OCI-LY7 (cell line): ENCODE measurements around the gene DNHD1. TPM values are rescaled to one million over a fixed set of nuclear protein-coding genes. Genes with fewer than 3 reads are reported as not detected.
A peak's percentile ranks its signal among the peaks of the same experiment; 100 is the strongest.

Experiments
- Bru-seq: library from RNA; stranded (reverse); fragments of 400-500 nt; gene quantifications from one replicate; lab custom pipeline; 2021; lab: Mats Ljungman, UMichigan
- BruChase-seq, 2 experiments: library from RNA; stranded (reverse); fragments of 400-500 nt; gene quantifications; one replicate each; lab custom pipeline; 2021; lab: Mats Ljungman, UMichigan
- BruUV-seq: library from RNA; stranded (reverse); fragments of 400-500 nt; replicated peaks from 2 replicates; lab custom pipeline; 2021; lab: Mats Ljungman, UMichigan
- CTCF ChIA-PET: fragments of 300-600 bp; sonication (Branson Sonifier 250); formaldehyde crosslinking; loops from one replicate; lab custom pipeline; 2022; ENCODE audit warnings: antibody characterized with exemption; ENCODE audit not compliant: unreplicated experiment; lab: Charles Lee
- POLR2A ChIA-PET: fragments of 300-600 bp; sonication (Branson Sonifier 250); formaldehyde crosslinking; loops from one replicate; lab custom pipeline; 2022; ENCODE audit warnings: antibody characterized with exemption; lab: Charles Lee
- DNase-seq: peaks from one replicate; pipeline ENCODE4 v3.0.0-alpha.2; 2015; ENCODE audit warnings: low spot score
- H2AFZ ChIP-seq: fragments of 200-600 bp; sonication (generic), shearing (Covaris generic); 2 replicates; pipeline ENCODE4 v1.6.1; 2014; ENCODE audit warnings: mild to moderate bottlenecking, antibody characterized with exemption, low read length, moderate library complexity
- H3K27ac ChIP-seq: fragments of 200-600 bp; sonication (generic); 2 replicates; pipeline ENCODE4 v1.5.1; 2014; ENCODE audit warnings: mixed run types, low read depth, mild to moderate bottlenecking, moderate library complexity, low read length, inconsistent platforms; ENCODE audit not compliant: poor library complexity, severe bottlenecking
- H3K36me3 ChIP-seq: fragments of 200-600 bp; sonication (generic); 2 replicates; pipeline ENCODE4 v1.6.1; 2014; ENCODE audit warnings: mild to moderate bottlenecking, antibody characterized with exemption, low read length, moderate library complexity, mixed read lengths; ENCODE audit not compliant: insufficient read depth
- H3K4me1 ChIP-seq: fragments of 200-600 bp; sonication (generic); 2 replicates; pipeline ENCODE4 v1.5.1; 2014; ENCODE audit warnings: mild to moderate bottlenecking, low read length; ENCODE audit not compliant: insufficient read depth, poor library complexity, severe bottlenecking
- H3K4me2 ChIP-seq: fragments of 200-600 bp; sonication (generic); 2 replicates; pipeline ENCODE4 v1.6.1; 2014; ENCODE audit warnings: mild to moderate bottlenecking, low read length
- H3K4me3 ChIP-seq: fragments of 200-600 bp; sonication (generic); 2 replicates; pipeline ENCODE4 v1.5.1; 2014; ENCODE audit warnings: mild to moderate bottlenecking, low read depth, low read length; ENCODE audit not compliant: poor library complexity, severe bottlenecking
- H3K79me2 ChIP-seq: fragments of 200-600 bp; sonication (generic); 2 replicates; pipeline ENCODE4 v1.6.1; 2016; ENCODE audit warnings: low read depth, mild to moderate bottlenecking, low read length, moderate library complexity, mixed read lengths; ENCODE audit not compliant: insufficient read depth
- H3K9me2 ChIP-seq: fragments of 200-600 bp; sonication (generic); 2 replicates; pipeline ENCODE4 v1.6.1; 2016; ENCODE audit warnings: mild to moderate bottlenecking, low read length, mixed read lengths; ENCODE audit not compliant: insufficient read depth
- H3K9me3 ChIP-seq: fragments of 200-600 bp; sonication (generic); 2 replicates; pipeline ENCODE4 v1.6.1; 2014; ENCODE audit warnings: mild to moderate bottlenecking, mixed run types, low read length, mixed read lengths
- H4K20me1 ChIP-seq: fragments of 200-600 bp; sonication (generic); 2 replicates; pipeline ENCODE4 v1.6.1; 2014; ENCODE audit warnings: mild to moderate bottlenecking, antibody characterized with exemption, low read length, moderate library complexity, mixed read lengths; ENCODE audit not compliant: insufficient read depth
- CTCF ChIP-seq: fragments of 200-600 bp; sonication (generic); conservative IDR thresholded peaks from 2 replicates; pipeline ENCODE4 v1.5.1; 2014; ENCODE audit warnings: mild to moderate bottlenecking, antibody characterized with exemption, low read length, moderate library complexity, mixed read lengths
- EZH2phosphoT487 ChIP-seq: fragments of 200-600 bp; sonication (generic); IDR thresholded peaks from 2 replicates; pipeline ENCODE4 v1.6.1; 2018; ENCODE audit warnings: low read depth, borderline replicate concordance, mild to moderate bottlenecking, mixed run types, antibody characterized with exemption, low read length, moderate library complexity, mixed read lengths
- intact Hi-C: fragments of 100-400 bp; cut with micrococcal nuclease; formaldehyde crosslinking; loops from one replicate; pipeline ENCODE4 v1.10.0; 2022; ENCODE audit not compliant: unreplicated experiment
- long read RNA-seq: library from polyadenylated mRNA; stranded (forward); transcript quantifications from one replicate; pipeline ENCODE4 v2.0.0, GENCODE V29; 2022
- total RNA-seq, 2 experiments: library from RNA; depleted of rRNA in 1 of 2; stranded (reverse); fragments of >200 nt in 1 of 2; shearing (Covaris generic) in 1 of 2; gene quantifications; 2 replicates each; pipeline ENCODE4 v1.2.3, GENCODE V29; 2014 to 2022

DNHD1 gene, protein sequence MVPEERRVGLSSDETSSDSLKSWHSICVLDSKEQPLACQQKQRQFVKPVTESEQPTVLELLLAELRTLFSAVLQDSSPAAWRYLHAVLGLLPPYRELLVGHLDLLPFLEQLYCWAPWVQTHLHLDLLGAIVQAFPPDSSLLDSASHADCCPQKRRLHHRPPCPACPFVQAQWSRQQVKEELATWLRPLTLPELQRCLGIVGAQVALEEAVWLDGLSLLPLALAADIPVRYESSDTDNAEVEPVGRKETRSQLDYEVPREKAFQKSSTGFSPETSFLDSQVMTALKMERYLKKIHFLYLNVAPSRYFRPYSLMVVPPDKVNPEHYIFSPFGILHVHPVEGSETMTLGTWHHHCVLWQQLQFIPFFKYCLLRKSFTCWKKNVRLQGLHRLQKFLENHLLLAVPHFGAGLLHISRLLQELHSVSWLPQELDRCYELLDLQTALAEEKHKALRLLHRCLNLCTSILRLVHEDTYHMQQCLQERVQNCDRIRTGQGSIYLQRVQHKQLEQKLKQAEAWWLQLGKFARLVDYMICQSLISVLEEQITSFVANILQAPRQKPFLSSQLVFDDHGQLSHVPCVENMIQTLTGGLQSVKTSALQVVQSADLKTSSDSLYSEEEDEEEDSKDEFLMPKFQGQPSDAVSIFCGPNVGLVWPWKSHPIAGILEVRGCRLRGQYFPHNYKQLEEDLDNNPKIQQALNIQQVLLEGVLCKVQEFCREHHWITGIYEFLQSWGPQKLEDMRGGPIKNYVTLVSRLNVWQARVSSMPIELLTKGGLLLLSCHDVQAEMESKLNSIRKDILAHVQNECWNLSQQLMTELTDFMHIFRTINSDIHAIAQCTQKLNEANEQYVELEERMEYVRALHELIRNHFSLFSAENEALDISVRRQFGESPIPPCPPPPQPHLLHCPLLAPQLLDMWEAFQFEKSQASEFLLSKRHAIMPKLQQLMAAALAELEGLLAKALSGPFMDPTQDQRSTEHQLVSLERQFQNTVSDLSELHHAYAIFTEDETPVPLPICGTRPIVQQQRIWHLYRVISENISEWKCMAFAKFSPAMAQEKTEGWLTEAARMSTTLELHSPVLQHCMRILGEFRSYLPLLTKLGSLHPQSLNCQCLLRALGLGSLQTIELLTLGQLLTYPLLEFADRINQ (N-terminal part only)
- total RNA-seq (2014; rRNA removed; shearing (Covaris generic)) (19.3 and 24.3 TPM in 2 replicates), total RNA-seq (2022) (52.7 and 56.6 TPM in 2 replicates), Bru-seq, nascent RNA (percentile 66 among the genes with signal in this experiment), BruChase-seq, experiment 1, labeled RNA remaining after a 6-hour chase (percentile 84 among the genes with signal in this experiment), BruChase-seq, experiment 2, labeled RNA remaining after a 2-hour chase (percentile 77 among the genes with signal in this experiment)
- long read RNA-seq, partial matches to known transcripts = 33 of 73 reads
- long read RNA-seq, other reads (novel, unspliced or antisense) = 37 of 73 reads

GRCh38 chr11:6497069-6497839 lies at the start of gene DNHD1:
Gene DNHD1 (plus strand): TSS chr11:6497280. CDS start chr11:6498216, 936 bp downstream.
- H3K36me3 ChIP-seq = peaks cover 51% of the 10 kb centered on the region; the same call in 1 of the 2 replicates
- intact Hi-C loops = no loop called here
- H3K9me2 ChIP-seq = no peaks in the 10 kb centered on the region
- no peak for TF ChIP-seq EZH2phosphoT487
- no peak for TF ChIP-seq CTCF
- H3K79me2 ChIP-seq = no peaks in the 10 kb centered on the region
- no peak within 1 kb of the TSS for H3K27ac ChIP-seq
- CTCF ChIA-PET = interaction anchor here (0.6 kb wide), 1 partner anchor 59 kb away, joined by 3 read pairs; no protein-coding TSS in a partner anchor
- no TSS peak for BruUV-seq
- H3K4me2 ChIP-seq = no peak within 1 kb of the TSS
- POLR2A ChIA-PET = interaction anchor here (0.8 to 1.3 kb wide), 2 partner anchors 15 to 28 kb away, joined by 4 to 5 read pairs; no protein-coding TSS in a partner anchor
- H3K4me3 ChIP-seq = no peak within 1 kb of the TSS
- H3K9me3 ChIP-seq = no peaks in the 10 kb centered on the region
- no peak for DNase-seq
- H4K20me1 ChIP-seq = no peaks in the 10 kb centered on the region; the same call in 1 of the 2 replicates
- H3K4me1 ChIP-seq = no peaks in the 10 kb centered on the region
- no peak within 1 kb of the TSS for H2AFZ ChIP-seq

GRCh38 chr11:6448574-6448973 lies 48.5 kb upstream of the DNHD1 start:
- no peak overlapping the region for H3K4me3 ChIP-seq
- intact Hi-C loops = no loop called here
- no peaks in the 10 kb centered on the region for H3K9me2 ChIP-seq
- TF ChIP-seq EZH2phosphoT487 (no peak), CTCF (no peak)
- no peaks in the 10 kb centered on the region for H4K20me1 ChIP-seq
- H3K36me3 ChIP-seq = peaks cover 19% of the 10 kb centered on the region
- ChIA-PET CTCF (interaction anchor here (0.6 kb wide), 1 partner anchor 44 kb away, joined by 3 read pairs; no protein-coding TSS in a partner anchor), POLR2A (interaction anchor here (1.4 kb wide), 1 partner anchor 12 kb away, joined by 4 read pairs; no protein-coding TSS in a partner anchor)
- no peak overlapping the region for H3K27ac ChIP-seq
- H2AFZ ChIP-seq = no peak overlapping the region
- H3K9me3 ChIP-seq = no peaks in the 10 kb centered on the region
- no peak for DNase-seq
- no peaks in the 10 kb centered on the region for H3K79me2 ChIP-seq
- H3K4me1 ChIP-seq = peaks cover 6% of the 10 kb centered on the region
- H3K4me2 ChIP-seq = no peak overlapping the region
- no TSS peak for BruUV-seq
